Amygdala (tissue), 56 donors: ENCODE results near the gene PRKAG2.
A peak's percentile ranks its signal among the peaks of the same experiment; 100 is the strongest.

Experiments used
- DNase-seq, 56 donors: peaks; one replicate each; lab custom pipeline; 2025; lab: John Stamatoyannopoulos, UW

The PRKAG2 gene

DNA sequence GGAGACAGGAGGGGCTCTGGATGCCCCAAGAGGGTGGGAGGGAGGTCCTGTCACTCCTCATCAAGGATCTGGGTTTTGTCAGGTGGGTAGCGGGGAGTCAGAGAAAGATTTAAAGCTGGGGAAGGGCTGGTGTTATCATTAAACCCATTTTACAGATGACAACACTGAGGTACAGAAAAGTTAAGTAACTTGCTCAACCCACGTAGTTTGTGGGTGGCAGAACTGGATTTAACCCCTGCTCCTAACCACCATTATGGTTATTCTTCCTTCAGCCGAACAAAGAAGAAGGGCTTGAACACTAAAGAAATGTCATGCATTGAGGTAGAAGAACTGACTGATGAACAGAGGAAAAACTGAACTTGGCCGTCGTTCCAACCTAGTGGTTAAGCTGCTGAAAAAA lies 24.9 kb upstream of the PRKAG2 start:
- no peak for DNase-seq

GRCh38 chr7:151900986-151901621 lies 24.2 kb upstream of the PRKAG2 start:
- no peak for DNase-seq

- no peak for DNase-seq
These were observed 23.7 kb upstream of the PRKAG2 start for GRCh38 chr7:151900591-151900985.

DNA sequence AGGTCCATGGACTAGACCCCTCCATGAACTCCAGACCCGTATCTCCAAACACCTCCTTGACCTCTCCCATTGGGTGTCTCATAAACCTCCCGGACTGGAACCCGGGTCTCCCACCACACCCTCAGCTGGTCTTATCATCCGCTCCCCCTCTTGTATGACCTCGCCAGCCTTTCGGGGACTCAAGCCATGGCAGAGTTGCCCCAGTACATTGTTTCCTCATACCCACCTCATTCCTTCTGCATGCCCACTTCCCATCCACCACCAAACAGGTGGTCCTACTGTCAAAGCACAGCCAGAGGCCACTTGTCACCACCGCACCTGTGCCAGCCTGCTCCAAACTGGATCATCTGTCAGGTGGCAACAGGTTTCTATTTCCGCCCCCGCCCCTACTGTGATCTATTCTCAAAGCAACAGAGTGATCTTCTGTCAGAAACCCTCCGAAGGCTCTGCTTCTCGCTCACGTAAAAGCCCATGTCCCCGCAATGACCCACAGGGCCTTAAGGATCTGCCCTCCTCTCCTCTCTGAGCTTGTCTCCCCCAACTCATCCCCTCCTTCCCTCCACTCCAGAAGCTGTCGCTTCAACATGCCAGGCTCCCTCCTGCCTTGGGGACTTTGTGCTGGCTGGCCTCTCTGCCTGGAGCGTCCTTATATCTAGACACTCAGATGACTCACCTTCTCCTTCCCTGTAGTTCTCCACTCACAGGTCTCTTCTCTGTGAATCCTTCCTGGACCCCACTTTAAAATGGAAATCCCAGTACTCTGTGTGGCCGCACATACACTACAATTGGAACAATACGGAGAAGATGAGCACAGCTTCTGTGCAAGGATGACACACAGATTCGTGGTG lies 22.8 kb upstream of the PRKAG2 start:
- DNase-seq: no peak

GRCh38 chr7:151897951-151898686 lies 21.2 kb upstream of the PRKAG2 start:
- DNase-seq: no peak

GRCh38 chr7:151897161-151897731 lies 20.3 kb upstream of the PRKAG2 start:
- DNase-seq: peak in 3 of 56 donors; percentile 14 to 24 (median 17)

DNA sequence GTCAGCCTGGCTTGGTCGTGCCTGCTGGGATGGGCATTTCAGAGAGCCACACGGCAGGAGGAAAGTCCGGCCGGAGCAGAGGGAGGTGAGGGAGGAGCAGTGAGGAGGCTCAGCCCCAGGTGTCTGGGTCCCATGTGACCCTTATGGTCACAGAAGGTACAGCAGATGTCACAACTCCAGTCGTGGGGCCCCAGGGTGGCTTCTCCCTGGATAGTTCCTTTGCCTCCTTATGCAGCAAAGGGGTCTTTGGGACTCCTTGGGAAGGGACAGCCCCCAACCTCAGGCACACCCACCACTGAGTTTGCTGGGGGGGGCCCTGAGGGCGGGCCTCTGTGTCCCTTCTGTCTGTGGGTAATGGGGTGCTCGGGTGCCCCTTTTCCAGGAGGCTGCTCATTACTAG lies 19.6 kb upstream of the PRKAG2 start:
- no peak for DNase-seq

DNA sequence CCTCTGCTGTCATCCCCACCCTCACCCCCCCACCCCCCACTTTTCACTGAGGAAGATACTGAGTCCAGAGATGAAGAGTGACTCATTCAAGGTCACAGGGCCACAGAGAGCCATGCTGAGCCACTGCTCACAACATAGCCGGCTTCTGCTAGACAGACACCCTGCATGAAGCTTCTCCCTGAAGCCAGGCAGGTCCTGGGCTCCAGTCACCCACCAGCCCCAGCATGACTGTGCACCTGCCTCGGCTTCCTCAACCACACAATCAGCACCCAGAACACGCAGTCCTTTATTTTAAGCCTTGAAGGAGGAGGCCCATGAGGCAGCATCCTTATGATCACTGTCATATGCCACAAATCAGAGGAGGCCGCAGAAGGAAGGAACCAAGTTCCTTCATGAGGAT lies 19.2 kb upstream of the PRKAG2 start:
- DNase-seq: no peak

DNA sequence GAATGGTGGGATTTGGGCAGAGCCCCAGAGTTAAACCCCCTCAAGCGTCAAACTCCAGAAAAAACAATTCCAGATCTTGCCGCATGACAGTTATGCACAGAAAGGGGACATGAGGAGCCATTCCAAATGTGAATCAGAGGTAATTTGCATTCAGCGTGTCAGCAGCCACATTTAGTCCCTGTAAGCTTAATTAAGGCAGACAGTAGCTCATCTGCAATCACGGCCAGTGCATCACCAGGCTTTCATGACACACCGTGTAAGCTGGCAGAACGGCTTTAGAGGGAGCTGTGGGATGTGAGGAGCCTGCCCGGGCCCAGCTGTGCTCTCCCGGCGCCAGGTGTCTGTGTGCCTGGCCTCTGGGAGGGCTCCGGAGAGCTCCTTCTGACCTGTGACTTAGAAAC lies 18.7 kb upstream of the PRKAG2 start:
- DNase-seq: peak in 2 of 56 donors; percentile 14 to 28

- no peak for DNase-seq
These were observed 18.2 kb upstream of the PRKAG2 start for GRCh38 chr7:151895008-151895630.

DNA sequence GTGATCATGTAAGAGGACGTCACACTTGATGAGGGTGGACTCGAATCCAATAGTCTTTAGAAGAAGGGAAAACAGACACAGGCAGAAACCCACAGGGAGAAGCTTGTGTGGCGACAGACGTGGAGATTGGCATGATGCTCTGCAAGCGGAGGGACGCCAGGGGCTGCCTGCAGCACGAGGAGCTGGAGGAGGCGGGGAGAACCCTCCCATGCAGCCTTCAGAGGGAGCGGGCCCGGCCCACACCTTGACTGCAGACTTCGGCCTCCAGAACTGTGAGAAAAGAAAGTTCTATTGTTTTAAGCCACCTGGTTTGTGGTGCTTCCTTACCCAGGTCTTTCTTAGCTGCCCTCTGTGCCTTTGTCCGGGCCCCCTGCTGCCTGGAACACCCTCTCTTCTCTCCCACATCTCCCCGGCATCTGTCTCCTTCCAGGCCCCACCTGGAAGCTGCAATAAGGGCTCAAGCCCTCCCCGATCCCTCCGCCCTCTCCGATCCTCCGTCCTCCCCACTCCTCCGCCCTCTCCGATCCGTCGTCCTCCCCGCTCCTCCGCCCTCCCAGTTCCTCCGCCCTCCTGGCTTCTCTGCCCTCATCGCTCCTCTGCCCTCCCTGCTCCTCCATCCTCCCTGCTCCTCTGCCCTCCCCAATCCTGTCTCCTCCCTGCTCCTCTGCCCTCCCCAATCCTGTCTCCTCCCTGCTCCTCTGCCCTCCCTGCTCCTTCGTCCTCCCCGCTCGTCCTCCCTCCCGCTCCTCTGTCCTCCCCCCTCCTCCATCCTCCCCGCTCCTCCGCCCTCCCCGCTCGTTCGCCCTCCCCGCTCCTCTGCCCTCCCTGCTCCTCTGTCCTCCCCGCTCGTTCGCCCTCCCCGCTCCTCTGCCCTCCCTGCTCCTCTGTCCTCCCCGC lies 17.4 kb upstream of the PRKAG2 start:
- no peak for DNase-seq

GRCh38 chr7:151893405-151893923 lies 16.5 kb upstream of the PRKAG2 start:
- no peak for DNase-seq

DNA sequence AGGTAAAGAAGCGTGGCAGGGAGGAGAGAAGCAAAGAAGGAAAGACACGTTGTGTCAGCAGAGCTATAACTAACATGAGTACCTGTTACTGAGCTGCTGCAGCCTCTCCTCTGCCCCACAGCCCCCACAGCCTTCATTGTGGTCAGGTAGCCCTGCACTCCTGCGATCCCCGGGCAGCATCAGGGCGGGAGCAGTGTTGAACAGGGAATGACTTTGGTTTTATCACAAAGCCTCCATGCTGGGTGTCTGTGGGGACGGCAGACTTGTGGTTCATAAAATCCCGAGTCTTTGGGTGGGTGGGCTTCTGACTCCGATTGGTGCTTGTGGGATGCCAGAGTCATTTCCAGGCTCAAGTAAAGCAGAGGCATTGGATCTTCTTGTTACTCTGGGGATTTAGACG lies 14.8 kb upstream of the PRKAG2 start:
- DNase-seq: no peak

DNA sequence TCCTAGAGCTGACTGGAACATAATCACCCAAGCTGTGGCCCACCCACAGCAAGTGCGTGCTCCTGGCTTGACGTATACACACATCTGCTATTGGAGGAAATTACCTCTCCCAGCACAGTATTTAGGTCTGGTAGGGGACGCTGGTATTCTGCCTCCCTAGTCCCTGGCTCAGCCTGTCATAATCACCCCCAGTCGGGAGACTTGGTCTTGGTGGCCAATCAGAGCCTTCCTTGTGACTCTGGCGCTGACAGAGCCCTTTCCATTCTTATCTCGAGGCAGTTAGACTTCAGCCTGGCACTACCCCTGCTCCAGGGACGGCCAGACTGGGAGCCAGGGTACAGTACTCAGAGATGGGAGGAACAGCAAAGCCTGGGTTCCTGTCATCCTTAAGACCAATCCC lies 14.3 kb upstream of the PRKAG2 start:
- no peak for DNase-seq

GRCh38 chr7:151890355-151891004 lies 13.6 kb upstream of the PRKAG2 start:
- peak in 2 of 56 donors; percentile 38 to 41 for DNase-seq

GRCh38 chr7:151889406-151890354 lies 12.8 kb upstream of the PRKAG2 start:
- DNase-seq: no peak
